Liver (tissue), 9 donors: ENCODE data around the gene TMED9. TPM values are rescaled to one million over a fixed set of nuclear protein-coding genes. Genes with fewer than 3 reads are reported as not detected.

Experiments
- DNase-seq: peaks from one replicate; pipeline ENCODE4 v3.0.0-alpha.2; 2017; ENCODE audit warnings: low spot score
- H3K27ac ChIP-seq, 2 donors: one replicate each; pipeline ENCODE4 v1.7.0; 2013; ENCODE audit warnings: inconsistent platforms in 2 of 2, low read length in 2 of 2, control low read depth in 1 of 2, low read depth in 1 of 2, mild to moderate bottlenecking in 1 of 2
- H3K27me3 ChIP-seq, 4 donors: one replicate each; pipeline versions ENCODE4 v1.6.1 to v1.7.0; 2013; ENCODE audit warnings: low read length in 3 of 4, inconsistent platforms in 1 of 4, mild to moderate bottlenecking in 1 of 4, moderate library complexity in 1 of 4; ENCODE audit not compliant: control insufficient read depth in 4 of 4, insufficient read depth in 4 of 4
- H3K36me3 ChIP-seq, 4 donors: one replicate each; pipeline versions ENCODE4 v1.6.1 to v1.7.0; 2013; ENCODE audit warnings: low read length in 3 of 4, mild to moderate bottlenecking in 3 of 4, low read depth in 1 of 4, moderate library complexity in 1 of 4; ENCODE audit not compliant: control insufficient read depth in 4 of 4, insufficient read depth in 3 of 4
- H3K4me1 ChIP-seq, 4 donors: one replicate each; pipeline versions ENCODE4 v1.6.1 to v1.7.0; 2013; ENCODE audit warnings: low read length in 3 of 4, mild to moderate bottlenecking in 3 of 4, moderate library complexity in 1 of 4; ENCODE audit not compliant: control insufficient read depth in 4 of 4, insufficient read depth in 4 of 4
- H3K4me3 ChIP-seq, 3 donors: one replicate each; pipeline versions ENCODE4 v1.6.1 to v1.7.0; 2013; ENCODE audit warnings: low read length in 3 of 3, control low read depth in 1 of 3, low read depth in 1 of 3, mild to moderate bottlenecking in 1 of 3
- H3K9ac ChIP-seq, 2 donors: one replicate each; pipeline ENCODE4 v1.7.0; 2013; ENCODE audit warnings: low read length in 2 of 2, mild to moderate bottlenecking in 2 of 2, moderate library complexity in 2 of 2, control low read depth in 1 of 2, low read depth in 1 of 2
- H3K9me3 ChIP-seq, 4 donors: one replicate each; pipeline versions ENCODE4 v1.6.1 to v1.7.0; 2013; ENCODE audit warnings: low read length in 3 of 4; ENCODE audit not compliant: control insufficient read depth in 4 of 4
- ATF3 ChIP-seq: IDR thresholded peaks from 2 replicates; pipeline ENCODE4 v1.6.1; 2016; ENCODE audit warnings: antibody characterized with exemption
- CTCF ChIP-seq: fragments of 150-350 bp; IDR thresholded peaks from 2 replicates; pipeline ENCODE4 v1.5.1; 2017; ENCODE audit warnings: improper control_type of control experiment, low read depth, low read length; ENCODE audit not compliant: missing input control
- EGR1 ChIP-seq, 2 donors: IDR thresholded peaks; 2 replicates each; pipeline ENCODE4 v1.6.1; 2016 to 2018; ENCODE audit warnings: antibody characterized with exemption in 2 of 2, low read depth in 2 of 2
- FOXA1 ChIP-seq: IDR thresholded peaks from 2 replicates; pipeline ENCODE4 v1.6.1; 2016; ENCODE audit warnings: antibody characterized with exemption
- FOXA2 ChIP-seq: IDR thresholded peaks from 2 replicates; pipeline ENCODE4 v1.6.1; 2016; ENCODE audit warnings: antibody characterized with exemption
- GABPA ChIP-seq, 2 donors: IDR thresholded peaks in 1 of 2; conservative IDR thresholded peaks in 1 of 2; 2 replicates each; pipeline ENCODE4 v1.6.1; 2016; ENCODE audit warnings: antibody characterized with exemption in 2 of 2, mild to moderate bottlenecking in 1 of 2, moderate library complexity in 1 of 2
- HNF4A ChIP-seq, 2 donors: conservative IDR thresholded peaks; 2 replicates each; pipeline ENCODE4 v1.6.1; 2016; ENCODE audit warnings: antibody characterized with exemption in 2 of 2, mild to moderate bottlenecking in 2 of 2
- HNF4G ChIP-seq: IDR thresholded peaks from 2 replicates; pipeline ENCODE4 v1.6.1; 2016; ENCODE audit warnings: antibody characterized with exemption
- JUND ChIP-seq, 2 donors: IDR thresholded peaks; 2 replicates each; pipeline ENCODE4 v1.6.1; 2016; ENCODE audit warnings: antibody characterized with exemption in 2 of 2
- NR2F2 ChIP-seq: IDR thresholded peaks from 2 replicates; pipeline ENCODE4 v1.6.1; 2016; ENCODE audit warnings: antibody characterized with exemption
- RAD21 ChIP-seq, 2 donors: IDR thresholded peaks; 2 replicates each; pipeline ENCODE4 v1.6.1; 2016; ENCODE audit warnings: antibody characterized with exemption in 2 of 2, mild to moderate bottlenecking in 2 of 2
- REST ChIP-seq: IDR thresholded peaks from 2 replicates; pipeline ENCODE4 v1.6.1; 2016; ENCODE audit warnings: antibody characterized with exemption, mild to moderate bottlenecking
- RXRA ChIP-seq, 2 donors: IDR thresholded peaks; 2 replicates each; pipeline ENCODE4 v1.6.1; 2017 to 2018; ENCODE audit warnings: antibody characterized with exemption in 2 of 2, mild to moderate bottlenecking in 1 of 2
- SP1 ChIP-seq: IDR thresholded peaks from 2 replicates; pipeline ENCODE4 v1.6.1; 2018; ENCODE audit warnings: antibody characterized with exemption, mild to moderate bottlenecking
- YY1 ChIP-seq: IDR thresholded peaks from 2 replicates; pipeline ENCODE4 v1.6.1; 2016; ENCODE audit warnings: antibody characterized with exemption, mild to moderate bottlenecking
- WGBS: extraction: QIAGEN DNeasy Blood & Tissue Kit; methylation state at CpG from one replicate; pipeline ENCODE4 v1.1.7; 2013; 5-methylcytosine and 5-hydroxymethylcytosine counted together
- polyA plus RNA-seq, 2 donors: library from polyadenylated mRNA; stranded (reverse) in 1 of 2; unstranded in 1 of 2; fragments of 200-250 nt in 1 of 2; fragments of >200 nt in 1 of 2; fragmentation: Nextera tagmentation in 1 of 2; extraction: Ambion mirVana in 1 of 2; gene quantifications; one replicate each; pipeline versions ENCODE4 v1.2.1 to v1.2.3, GENCODE V29; 2013 to 2015
- total RNA-seq, 2 donors: library from RNA; depleted of rRNA; stranded (reverse); fragments of >200 nt; gene quantifications; one replicate each; pipeline ENCODE4 v1.2.3, GENCODE V29; 2014
- donor health status: healthy.
- donor health status: healthy.
- donor health status: healthy.
- donor health status: healthy.
- donor health status: healthy.

The TMED9 gene
- total and polyA plus RNA-seq, 4 donors, result 66.7 to 234 (median 106) TPM

GRCh38 chr5:177554474-177555111, 37.4 kb upstream of the TMED9 start, which contains the start of gene FAM193B (continued):
- TF ChIP-seq HNF4A (conservative IDR thresholded peaks at IDR 0.05), result no peak
- no peak for TF ChIP-seq JUND (IDR thresholded peaks at IDR 0.05)
- peak; percentile 99 for TF ChIP-seq YY1
- TF ChIP-seq FOXA2, result no peak
- TF ChIP-seq ATF3, result no peak
- TF ChIP-seq SP1, result peak; percentile 38
- TF ChIP-seq HNF4G, result no peak
- TF ChIP-seq RAD21 (IDR thresholded peaks at IDR 0.05), result peak in 1 of 2 donors; percentile 54
- no peak for TF ChIP-seq EGR1 (IDR thresholded peaks at IDR 0.05; ENCODE audit: low read depth in 2 of 2)

- H3K9me3 ChIP-seq, result no peaks in the 10 kb centered on the region
- peak overlapping the region in 1 of 3 donors; percentile 98 for H3K4me3 ChIP-seq
- no peaks in the 10 kb centered on the region for H3K27me3 ChIP-seq
- 97% methylated on average over 2 of the region's 2 CpGs for WGBS
- no peak overlapping the region for H3K9ac ChIP-seq
- H3K36me3 ChIP-seq, result peaks cover 0 to 4% (median under 1%) of the 10 kb centered on the region in 4 donors
- H3K4me1 ChIP-seq, result peaks cover 9 to 21% (median 18%) of the 10 kb centered on the region in 4 donors
- no peak for DNase-seq
- H3K27ac ChIP-seq, result no peak overlapping the region
- no peak for TF ChIP-seq CTCF
- TF ChIP-seq RXRA (IDR thresholded peaks at IDR 0.05), result no peak
- no peak for TF ChIP-seq HNF4G
- no peak for TF ChIP-seq ATF3
- TF ChIP-seq REST, result no peak
- TF ChIP-seq NR2F2, result no peak
- no peak for TF ChIP-seq FOXA2
- no peak for TF ChIP-seq EGR1 (IDR thresholded peaks at IDR 0.05; ENCODE audit: low read depth in 2 of 2)
- no peak for TF ChIP-seq GABPA (IDR thresholded peaks at IDR 0.05 in 1 of 2, conservative IDR thresholded peaks at IDR 0.05 in 1 of 2)
- no peak for TF ChIP-seq HNF4A (conservative IDR thresholded peaks at IDR 0.05)
- TF ChIP-seq FOXA1, result no peak
- TF ChIP-seq YY1, result no peak
These were observed 36.8 kb upstream of the TMED9 start for GRCh38 chr5:177555228-177555627.
